Spleen (tissue), 11 donors: Measurements from ENCODE around the gene IRF2BP2. TPM values are rescaled to one million over a fixed set of nuclear protein-coding genes. Genes with fewer than 3 reads are reported as not detected.

ENCODE experiments used
- DNase-seq: peaks from one replicate; pipeline ENCODE4 v3.0.0-alpha.2; 2020
- H3K27ac ChIP-seq, 8 donors: fragments of 200-600 bp; sonication (generic) in 7 of 8; 1 replicate in 4 of 8; 2 replicates in 4 of 8; pipeline versions ENCODE4 v1.5.0 to v1.8.0; 2016 to 2021; ENCODE audit warnings: inconsistent platforms in 4 of 8, mild to moderate bottlenecking in 4 of 8, moderate library complexity in 1 of 8
- H3K27me3 ChIP-seq, 7 donors: fragments of 200-600 bp; sonication (generic) in 6 of 7; replicated peaks in 1 of 7; 1 replicate in 4 of 7; 2 replicates in 3 of 7; pipeline versions ENCODE4 v1.5.0 to v1.8.0; 2016 to 2021; ENCODE audit warnings: inconsistent platforms in 3 of 7, mild to moderate bottlenecking in 1 of 7
- H3K36me3 ChIP-seq, 6 donors: fragments of 200-600 bp; sonication (generic) in 5 of 6; 1 replicate in 4 of 6; 2 replicates in 2 of 6; pipeline versions ENCODE4 v1.5.0 to v1.8.0; 2016 to 2021; ENCODE audit warnings: inconsistent platforms in 2 of 6
- H3K4me1 ChIP-seq, 6 donors: fragments of 200-600 bp; sonication (generic) in 5 of 6; 1 replicate in 3 of 6; 2 replicates in 3 of 6; pipeline versions ENCODE4 v1.5.0 to v1.8.0; 2016 to 2021; ENCODE audit warnings: inconsistent platforms in 3 of 6
- H3K4me3 ChIP-seq, 8 donors: fragments of 200-600 bp; sonication (generic) in 7 of 8; 1 replicate in 4 of 8; 2 replicates in 4 of 8; pipeline versions ENCODE4 v1.5.0 to v1.8.0; 2016 to 2021; ENCODE audit warnings: inconsistent platforms in 4 of 8, mild to moderate bottlenecking in 4 of 8, moderate library complexity in 2 of 8
- H3K9me3 ChIP-seq, 8 donors: fragments of 200-600 bp; sonication (generic) in 7 of 8; 1 replicate in 4 of 8; 2 replicates in 4 of 8; pipeline versions ENCODE4 v1.5.0 to v1.8.0; 2016 to 2021; ENCODE audit warnings: inconsistent platforms in 4 of 8
- POLR2A ChIP-seq, 3 donors: fragments of 450-650 bp; IDR thresholded peaks; one replicate each; pipeline ENCODE4 v1.5.1; 2017; ENCODE audit warnings: antibody characterized with exemption in 3 of 3, mild to moderate bottlenecking in 1 of 3
- POLR2AphosphoS5 ChIP-seq, 3 donors: sonication (generic); formaldehyde crosslinking; IDR thresholded peaks; one replicate each; pipeline ENCODE4 v1.5.1; 2017; ENCODE audit warnings: antibody characterized with exemption in 3 of 3
- WGBS, 5 donors: extraction: QIAGEN DNeasy Blood & Tissue Kit in 3 of 5; methylation state at CpG; one replicate each; pipeline versions ENCODE4 v1.1.5 to v1.1.7; 2013 to 2018; 5-methylcytosine and 5-hydroxymethylcytosine counted together
- intact Hi-C: fragments of 100-400 bp; cut with DNase I; formaldehyde crosslinking; loops from one replicate; pipeline ENCODE4 v1.15.0; 2023; ENCODE audit warnings: low total_unique reads
- polyA plus RNA-seq, 3 donors: library from polyadenylated mRNA; stranded (reverse); fragments of 200-250 nt; gene quantifications; one replicate each; pipeline ENCODE4 v1.2.1, GENCODE V29; 2013
- total RNA-seq, 7 donors: library from RNA; depleted of rRNA in 3 of 7; stranded (reverse); fragments of >200 nt in 3 of 7; fragmentation: NEBNext Ultra II Directional in 4 of 7; extraction: Animal tissue kit (Norgen Biotek cat#: 25700) in 4 of 7; gene quantifications; one replicate each; pipeline versions ENCODE4 v1.1.0 to v1.2.1, GENCODE V29; 2016 to 2021
- TF ChIP-seq, protein P1 (sequence below), 11 experiments: fragments of 200-600 bp in 7 of 11; fragments of 450-650 bp in 4 of 11; sonication (generic) in 4 of 11; IDR thresholded peaks in 8 of 11; conservative IDR thresholded peaks in 3 of 11; 1 replicate in 7 of 11; 2 replicates in 4 of 11; pipeline versions ENCODE4 v1.4.0 to v1.8.0; 2016 to 2021; ENCODE audit warnings: antibody characterized with exemption in 11 of 11, inconsistent platforms in 4 of 11, mild to moderate bottlenecking in 1 of 11
- donor health status: healthy with polysubstance abuse.
- donor health status: DM: no; HTN: no; CAD: no; lungs with moderate emphysema.
- donor health status: DM: no; HTN: no; CAD: no.
- donor health status: Bipolar disorder and iron deficiency.
- donor health status: healthy.
- donor health status: DM: no; HTN: no; CAD: no.
- donor health status: DM: yes; HTN: yes; CAD: no.

IRF2BP2 gene
- total and polyA plus RNA-seq, 10 donors = 39.1 to 109 (median 60.3) TPM

DNA sequence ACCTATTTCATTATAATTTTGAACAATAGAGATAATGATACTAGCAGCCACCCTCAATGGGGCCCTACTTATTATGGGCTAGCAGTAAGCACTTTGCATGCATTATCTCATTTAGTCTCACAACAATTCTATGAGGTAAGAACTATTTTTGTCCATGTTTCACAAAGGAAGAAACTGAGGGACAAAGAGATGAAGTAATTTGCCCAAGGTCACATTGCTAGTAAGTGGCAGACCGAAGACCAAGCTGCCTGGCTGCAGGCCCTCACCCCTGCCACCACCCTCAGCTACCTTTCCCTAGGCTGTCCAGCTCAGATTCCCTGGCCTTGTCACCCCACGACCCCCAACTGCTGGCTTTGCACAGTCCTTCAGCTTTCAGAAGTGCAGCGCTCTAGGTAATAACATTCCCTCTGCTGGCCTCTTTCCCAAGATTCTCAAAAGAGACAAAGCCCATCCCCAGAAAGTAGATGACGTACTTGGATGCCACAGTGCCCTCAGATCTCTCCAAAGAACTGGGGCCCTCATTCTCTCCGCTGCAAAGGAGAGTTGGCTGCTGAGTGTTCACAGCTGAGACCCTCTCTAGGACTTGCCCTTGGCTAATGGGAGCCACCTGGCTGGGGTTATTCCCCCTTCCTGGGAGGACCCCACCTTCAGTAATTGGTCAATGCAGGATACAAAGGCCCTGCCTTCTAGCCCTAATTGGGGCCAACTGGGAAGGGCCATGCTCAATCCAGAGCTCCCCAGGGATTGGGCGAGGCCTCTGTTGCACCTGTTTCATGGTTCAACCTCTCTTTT, 39.5 kb downstream of the IRF2BP2 start:
- no peaks in the 10 kb centered on the region for H3K27me3 ChIP-seq
- intact Hi-C loops = no loop called here
- no peaks in the 10 kb centered on the region for H3K9me3 ChIP-seq
- no peak for DNase-seq
- 78 to 95% (median 88%) methylated on average over 6 of the region's 6 CpGs for WGBS, 5 donors
- H3K4me1 ChIP-seq = no peaks in the 10 kb centered on the region
- H3K4me3 ChIP-seq = no peak overlapping the region
- no peak for TF ChIP-seq POLR2A (IDR thresholded peaks at IDR 0.05)
- TF ChIP-seq POLR2AphosphoS5 (IDR thresholded peaks at IDR 0.05) = no peak
- TF ChIP-seq, protein P1, sequence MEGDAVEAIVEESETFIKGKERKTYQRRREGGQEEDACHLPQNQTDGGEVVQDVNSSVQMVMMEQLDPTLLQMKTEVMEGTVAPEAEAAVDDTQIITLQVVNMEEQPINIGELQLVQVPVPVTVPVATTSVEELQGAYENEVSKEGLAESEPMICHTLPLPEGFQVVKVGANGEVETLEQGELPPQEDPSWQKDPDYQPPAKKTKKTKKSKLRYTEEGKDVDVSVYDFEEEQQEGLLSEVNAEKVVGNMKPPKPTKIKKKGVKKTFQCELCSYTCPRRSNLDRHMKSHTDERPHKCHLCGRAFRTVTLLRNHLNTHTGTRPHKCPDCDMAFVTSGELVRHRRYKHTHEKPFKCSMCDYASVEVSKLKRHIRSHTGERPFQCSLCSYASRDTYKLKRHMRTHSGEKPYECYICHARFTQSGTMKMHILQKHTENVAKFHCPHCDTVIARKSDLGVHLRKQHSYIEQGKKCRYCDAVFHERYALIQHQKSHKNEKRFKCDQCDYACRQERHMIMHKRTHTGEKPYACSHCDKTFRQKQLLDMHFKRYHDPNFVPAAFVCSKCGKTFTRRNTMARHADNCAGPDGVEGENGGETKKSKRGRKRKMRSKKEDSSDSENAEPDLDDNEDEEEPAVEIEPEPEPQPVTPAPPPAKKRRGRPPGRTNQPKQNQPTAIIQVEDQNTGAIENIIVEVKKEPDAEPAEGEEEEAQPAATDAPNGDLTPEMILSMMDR (IDR thresholded peaks at IDR 0.05 in 8 of 11, conservative IDR thresholded peaks at IDR 0.05 in 3 of 11) = no peak
- no peaks in the 10 kb centered on the region for H3K36me3 ChIP-seq
- H3K27ac ChIP-seq = no peak overlapping the region

DNA sequence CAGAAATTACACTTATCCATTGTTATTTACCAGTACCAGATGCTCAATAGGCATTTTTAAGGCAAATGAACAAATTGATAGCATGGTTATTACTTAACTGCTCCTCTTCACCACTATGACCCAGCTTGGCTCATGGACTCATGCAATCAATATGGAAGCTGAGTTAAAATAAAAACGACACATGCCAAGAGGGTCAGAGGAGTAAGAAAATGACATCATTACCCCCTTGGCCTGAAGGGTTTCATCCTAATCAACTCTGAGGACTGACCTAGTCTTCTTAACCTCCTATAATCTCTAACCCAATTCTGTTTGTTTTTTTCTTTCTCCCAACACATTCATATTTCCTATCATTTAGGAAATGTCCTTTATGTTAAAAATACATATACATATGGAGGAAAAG, 41.6 kb downstream of the IRF2BP2 start:
- Histone ChIP-seq H3K36me3 (no peaks in the 10 kb centered on the region), H3K9me3 (no peaks in the 10 kb centered on the region), H3K4me3 (no peak overlapping the region), H3K4me1 (no peaks in the 10 kb centered on the region), H3K27ac (no peak overlapping the region), H3K27me3 (no peaks in the 10 kb centered on the region)
- intact Hi-C loops = no loop called here
- DNase-seq = no peak
- WGBS, 5 donors = 48 to 91% (median 79%) methylated on average over 1 of the region's 1 CpG
- TF ChIP-seq, protein P1 (IDR thresholded peaks at IDR 0.05 in 8 of 11, conservative IDR thresholded peaks at IDR 0.05 in 3 of 11) = no peak

DNA sequence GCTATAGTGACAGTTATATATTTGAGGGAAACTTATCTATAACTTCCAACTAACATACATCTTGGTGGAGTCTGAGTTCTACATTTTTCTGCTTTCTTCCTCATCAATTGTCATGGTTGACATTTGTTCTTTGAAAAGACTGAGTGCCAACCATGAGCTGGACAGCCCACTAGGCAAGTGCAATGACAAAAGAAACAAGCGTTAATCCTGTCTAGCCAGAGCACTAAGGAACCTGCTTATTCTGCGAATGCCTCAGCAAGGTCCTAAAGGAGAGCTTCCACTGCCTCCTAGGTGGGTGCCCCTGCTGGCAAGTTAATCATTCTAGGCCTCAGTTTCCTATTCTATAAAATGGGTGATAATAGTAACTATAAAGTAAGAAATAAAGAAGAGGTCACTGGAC, 44.8 kb downstream of the IRF2BP2 start:
- WGBS, 5 donors = 90 to 97% (median 96%) methylated on average over 2 of the region's 2 CpGs
- H3K27me3 ChIP-seq = no peaks in the 10 kb centered on the region
- no peaks in the 10 kb centered on the region for H3K36me3 ChIP-seq
- no peak for DNase-seq
- no peak overlapping the region for H3K27ac ChIP-seq
- TF ChIP-seq POLR2AphosphoS5 (IDR thresholded peaks at IDR 0.05) (no peak), POLR2A (IDR thresholded peaks at IDR 0.05) (no peak)
- TF ChIP-seq, protein P1 (IDR thresholded peaks at IDR 0.05 in 8 of 11, conservative IDR thresholded peaks at IDR 0.05 in 3 of 11) = no peak
- H3K4me1 ChIP-seq = no peaks in the 10 kb centered on the region
- intact Hi-C loops = no loop called here
- no peaks in the 10 kb centered on the region for H3K9me3 ChIP-seq
- H3K4me3 ChIP-seq = no peak overlapping the region

DNA sequence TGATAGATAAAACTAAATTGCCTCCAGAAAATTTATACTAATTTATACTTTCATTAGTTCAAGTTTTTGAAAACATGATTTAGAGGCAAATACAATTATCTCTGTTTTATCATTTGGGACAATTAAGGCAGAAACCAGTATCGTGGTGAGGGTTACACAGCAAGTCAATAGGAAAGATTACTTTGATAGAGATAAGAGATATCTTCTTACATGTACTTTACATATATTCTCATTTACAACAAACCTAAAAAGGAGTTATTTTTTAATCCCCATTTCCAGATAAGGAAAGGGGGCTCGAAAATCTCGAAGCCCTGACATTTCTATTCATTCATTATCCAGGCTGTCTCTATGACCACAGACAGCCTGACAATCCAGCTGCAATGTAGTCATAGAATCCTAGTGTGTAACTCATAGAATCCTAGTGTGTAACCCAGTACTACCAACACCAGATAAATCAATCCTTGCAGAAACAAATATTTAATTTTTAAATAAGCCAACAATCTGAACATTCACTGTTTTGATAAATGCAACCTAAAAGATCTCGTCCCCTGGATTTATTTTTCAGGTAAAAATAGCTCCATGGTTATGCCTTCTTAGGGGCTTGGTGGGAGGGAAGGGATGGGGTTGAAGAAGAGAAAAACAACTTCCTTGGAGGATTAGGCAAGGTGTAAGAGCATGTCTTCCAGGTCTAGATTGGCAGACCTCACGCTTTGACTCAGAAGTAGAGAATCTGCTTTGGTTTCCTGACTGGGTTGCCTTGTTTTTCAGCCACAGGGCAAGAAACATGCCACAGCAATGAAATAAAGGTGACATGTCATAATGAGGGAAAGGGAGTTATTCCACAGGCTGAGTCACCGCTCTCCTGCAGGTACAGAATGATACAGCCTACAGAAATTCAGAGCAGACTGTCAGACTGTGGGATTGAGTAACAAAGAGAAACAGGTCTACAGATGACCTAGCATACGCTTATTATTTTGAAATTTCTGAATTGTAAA, 45.6 kb downstream of the IRF2BP2 start:
- WGBS, 5 donors = 78 to 88% (median 84%) methylated on average over 7 of the region's 7 CpGs
- Histone ChIP-seq H3K27ac (no peak overlapping the region), H3K4me3 (no peak overlapping the region), H3K4me1 (no peaks in the 10 kb centered on the region), H3K27me3 (no peaks in the 10 kb centered on the region), H3K36me3 (no peaks in the 10 kb centered on the region), H3K9me3 (no peaks in the 10 kb centered on the region)
- intact Hi-C loops = no loop called here
- TF ChIP-seq, protein P1 (IDR thresholded peaks at IDR 0.05 in 8 of 11, conservative IDR thresholded peaks at IDR 0.05 in 3 of 11) = no peak
- no peak for TF ChIP-seq POLR2AphosphoS5 (IDR thresholded peaks at IDR 0.05)
- TF ChIP-seq POLR2A (IDR thresholded peaks at IDR 0.05) = no peak
- no peak for DNase-seq
